ENCODE measurements around the gene RGS16. TPM values are rescaled to one million over a fixed set of nuclear protein-coding genes. Genes with fewer than 3 reads are reported as not detected.
A peak's percentile ranks its signal among the peaks of the same experiment; 100 is the strongest.

Gene RGS16
- total RNA-seq, 1 donor from 2014 or later = 2.6 TPM

GRCh38 chr1:182617014-182617429 lies 12.8 kb upstream of the RGS16 start:
- TF ChIP-seq CTCF (IDR thresholded peaks at IDR 0.05) = no peak
- CTCF ChIA-PET = interaction anchor here (0.9 to 3.7 kb wide), 4 partner anchors 16 to 168 kb away, joined by 3 to 15 read pairs (median 5); no protein-coding TSS in a partner anchor
- Mint-ChIP-seq H3K27me3 (peaks cover 5% of the 10 kb centered on the region), H3K36me3 (ENCODE audit: low read depth) (peaks cover 2% of the 10 kb centered on the region), H3K9me3 (peaks cover 6% of the 10 kb centered on the region), H3K4me1 (peaks cover 53% of the 10 kb centered on the region), H3K27ac (peak overlapping the region; percentile 81), H3K4me3 (no peak overlapping the region)
- POLR2A ChIA-PET = interaction anchor here (1.3 to 4.9 kb wide), 2 partner anchors 13 to 133 kb away, joined by 3 to 33 read pairs; partner anchors contain the start of gene RGS16
- no peak for DNase-seq
- no peak for ATAC-seq (ENCODE audit: low read depth)
- intact Hi-C loops (cut with micrococcal nuclease) = loop anchor here (2.0 to 5.0 kb wide), 2 partner anchors 16 to 220 kb away; partner anchors contain the start of gene DHX9

DNA sequence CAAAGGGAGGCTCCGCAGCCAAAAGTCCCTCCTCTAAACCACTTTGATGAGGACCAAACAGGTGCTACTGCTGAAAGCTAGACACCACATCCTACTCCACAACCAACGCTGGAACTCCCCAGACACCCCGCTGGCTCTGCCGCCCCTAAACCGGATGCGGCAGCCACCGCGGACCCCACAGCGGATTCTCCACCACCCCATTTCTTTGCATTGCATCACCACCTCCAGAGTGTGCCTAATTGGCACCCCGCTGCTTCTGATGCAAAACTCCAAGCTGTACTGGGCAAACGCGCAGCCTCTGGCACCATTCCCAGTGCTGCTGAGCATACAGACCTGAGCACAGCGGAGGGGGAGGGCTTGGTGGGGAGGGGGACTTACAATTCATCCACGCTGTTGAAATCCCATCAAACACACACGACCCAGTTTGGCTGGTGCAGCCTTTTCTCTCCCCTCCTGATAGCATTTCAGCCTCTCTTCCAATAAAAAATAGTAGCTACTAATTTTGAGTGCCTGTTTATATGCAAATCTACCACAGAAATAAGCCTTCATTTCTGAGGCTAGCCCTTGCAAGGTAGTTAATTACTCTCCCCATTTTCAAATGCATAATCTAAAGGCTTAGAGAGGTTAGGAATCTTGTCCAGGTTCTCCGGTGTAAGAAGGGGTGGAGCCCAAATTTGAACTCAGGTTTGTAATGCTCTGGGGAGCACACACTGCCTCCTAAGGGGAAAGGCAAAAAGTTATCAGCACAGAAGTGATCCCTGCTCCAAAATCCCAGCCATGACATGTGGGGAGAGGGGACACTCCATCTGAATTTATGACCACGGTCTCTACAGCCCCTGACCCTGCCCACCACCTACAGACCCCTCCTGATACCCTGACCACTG lies 12.2 kb upstream of the RGS16 start:
- Mint-ChIP-seq H3K27me3 (peaks cover 9% of the 10 kb centered on the region), H3K9me3 (peaks cover 6% of the 10 kb centered on the region), H3K4me1 (peaks cover 47% of the 10 kb centered on the region), H3K36me3 (ENCODE audit: low read depth) (peaks cover 2% of the 10 kb centered on the region), H3K27ac (peak overlapping the region; percentile 81), H3K4me3 (peak overlapping the region; percentile 87)
- ChIA-PET POLR2A (interaction anchor here (0.7 to 4.9 kb wide), 5 partner anchors 8 to 132 kb away, joined by 3 to 33 read pairs (median 4); partner anchors contain the start of gene RGS16), CTCF (interaction anchor here (0.9 to 3.7 kb wide), 5 partner anchors 15 to 169 kb away, joined by 3 to 15 read pairs (median 6); no protein-coding TSS in a partner anchor)
- DNase-seq = no peak
- intact Hi-C loops (cut with micrococcal nuclease) = loop anchor here (2.0 to 5.0 kb wide), 2 partner anchors 16 to 221 kb away; partner anchors contain the start of gene DHX9
- no peak for TF ChIP-seq CTCF (IDR thresholded peaks at IDR 0.05)
- peak; percentile 35 for ATAC-seq (ENCODE audit: low read depth)

DNA sequence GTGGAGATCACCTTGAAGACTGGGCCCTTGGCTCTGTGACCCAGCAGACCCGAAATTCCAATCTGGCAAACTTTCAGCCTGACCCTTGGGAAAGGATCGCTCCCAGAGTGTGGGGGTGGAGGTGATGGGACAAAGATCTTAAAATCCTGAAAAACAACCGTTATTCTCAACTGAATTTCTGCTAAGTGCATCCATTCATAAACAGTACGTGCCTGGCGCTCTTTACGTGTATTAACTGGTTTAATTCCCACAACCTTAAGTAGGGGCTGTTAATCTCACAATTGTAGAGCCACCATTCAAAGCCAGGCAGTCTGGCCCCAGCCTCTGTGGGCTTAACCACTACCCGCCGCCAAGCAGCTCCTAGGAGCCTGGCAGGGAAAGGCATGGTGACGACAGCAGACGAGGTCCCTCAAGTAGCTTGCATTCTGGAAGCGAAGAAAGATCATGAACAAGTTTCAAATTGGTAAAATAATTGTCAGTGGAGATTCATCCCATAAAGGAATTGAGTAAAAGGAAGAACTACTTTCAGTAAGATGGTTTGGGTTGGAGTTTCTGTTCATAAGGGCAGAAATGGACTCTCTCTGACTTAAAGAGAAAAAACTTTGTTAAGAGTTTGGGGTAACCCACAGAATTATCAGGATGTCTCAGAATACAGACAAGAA lies 11.4 kb upstream of the RGS16 start:
- intact Hi-C loops (cut with micrococcal nuclease) = loop anchor here (1.0 to 5.0 kb wide), 3 partner anchors 11 to 222 kb away; partner anchors contain the start of genes DHX9 and RGS16
- H3K9me3 Mint-ChIP-seq = peaks cover under 1% of the 10 kb centered on the region

DNA sequence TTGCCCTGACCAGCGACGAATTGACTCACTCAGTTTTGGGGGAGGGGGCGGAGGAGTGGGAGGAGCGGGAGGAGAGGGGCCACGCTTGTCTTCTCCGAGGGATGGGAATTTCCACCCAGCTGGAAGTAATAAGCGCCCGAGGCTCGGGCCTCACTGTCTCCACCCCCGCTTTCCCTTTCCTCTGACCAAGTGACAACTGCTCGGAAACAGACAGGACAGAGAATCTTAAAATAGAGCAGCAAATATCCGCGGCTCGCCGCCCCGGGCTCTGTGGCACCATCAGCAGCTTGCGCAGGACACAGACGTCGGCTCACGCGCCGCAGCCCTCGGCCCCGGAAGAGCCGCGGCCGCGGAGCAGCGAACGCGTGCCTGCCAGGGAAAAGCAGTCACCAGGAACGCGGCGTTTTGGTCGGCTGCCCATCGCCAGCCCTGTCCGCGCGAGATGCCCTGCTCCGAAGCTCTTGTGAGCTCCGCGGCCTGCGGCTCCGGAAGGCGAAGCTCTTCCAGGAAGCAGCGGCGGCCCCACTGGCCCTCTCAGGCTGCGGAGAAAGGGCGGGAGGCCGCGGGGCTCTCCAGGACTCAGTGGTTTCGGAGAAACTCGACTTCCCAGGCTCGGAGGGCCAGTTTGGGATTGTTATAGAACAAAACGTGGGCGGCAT lies 10.7 kb upstream of the RGS16 start:
- Mint-ChIP-seq H3K9me3 (no peaks in the 10 kb centered on the region), H3K4me3 (peak overlapping the region; percentile 87), H3K36me3 (ENCODE audit: low read depth) (no peaks in the 10 kb centered on the region), H3K4me1 (peaks cover 43% of the 10 kb centered on the region), H3K27ac (peak overlapping the region; percentile 81), H3K27me3 (peaks cover 11% of the 10 kb centered on the region)
- DNase-seq = peak; percentile 58
- ChIA-PET POLR2A (interaction anchor here (0.6 to 4.9 kb wide), 10 partner anchors 9 to 1020 kb away, joined by 3 to 33 read pairs (median 3); partner anchors contain the start of gene RGS16), CTCF (interaction anchor here (1.0 to 3.7 kb wide), 6 partner anchors 13 to 172 kb away, joined by 4 to 15 read pairs (median 6); no protein-coding TSS in a partner anchor)
- ATAC-seq (ENCODE audit: low read depth) = peak; percentile 75
- intact Hi-C loops (cut with micrococcal nuclease) = loop anchor here (1.0 to 5.0 kb wide), 3 partner anchors 11 to 222 kb away; partner anchors contain the start of genes DHX9 and RGS16
- no peak for TF ChIP-seq CTCF (IDR thresholded peaks at IDR 0.05)

More for the DNA sequence above, 11.4 kb upstream of the RGS16 start:
- ChIA-PET CTCF (interaction anchor here (1.0 to 3.7 kb wide), 5 partner anchors 14 to 171 kb away, joined by 4 to 15 read pairs (median 6); no protein-coding TSS in a partner anchor), POLR2A (interaction anchor here (0.7 to 4.9 kb wide), 10 partner anchors 9 to 180 kb away, joined by 3 to 33 read pairs (median 4); partner anchors contain the start of gene RGS16)
- DNase-seq = no peak
- peaks cover 43% of the 10 kb centered on the region for H3K4me1 Mint-ChIP-seq
- peaks cover 11% of the 10 kb centered on the region for H3K27me3 Mint-ChIP-seq
- H3K36me3 Mint-ChIP-seq (ENCODE audit: low read depth) = no peaks in the 10 kb centered on the region
- H3K27ac Mint-ChIP-seq = peak overlapping the region; percentile 81
- no peak for TF ChIP-seq CTCF (IDR thresholded peaks at IDR 0.05)
- H3K4me3 Mint-ChIP-seq = peak overlapping the region; percentile 87
- peak; percentile 19 for ATAC-seq (ENCODE audit: low read depth)
